ENCODE results near the gene FRMD7.
A peak's percentile ranks its signal among the peaks of the same experiment; 100 is the strongest.

FRMD7 gene

DNA sequence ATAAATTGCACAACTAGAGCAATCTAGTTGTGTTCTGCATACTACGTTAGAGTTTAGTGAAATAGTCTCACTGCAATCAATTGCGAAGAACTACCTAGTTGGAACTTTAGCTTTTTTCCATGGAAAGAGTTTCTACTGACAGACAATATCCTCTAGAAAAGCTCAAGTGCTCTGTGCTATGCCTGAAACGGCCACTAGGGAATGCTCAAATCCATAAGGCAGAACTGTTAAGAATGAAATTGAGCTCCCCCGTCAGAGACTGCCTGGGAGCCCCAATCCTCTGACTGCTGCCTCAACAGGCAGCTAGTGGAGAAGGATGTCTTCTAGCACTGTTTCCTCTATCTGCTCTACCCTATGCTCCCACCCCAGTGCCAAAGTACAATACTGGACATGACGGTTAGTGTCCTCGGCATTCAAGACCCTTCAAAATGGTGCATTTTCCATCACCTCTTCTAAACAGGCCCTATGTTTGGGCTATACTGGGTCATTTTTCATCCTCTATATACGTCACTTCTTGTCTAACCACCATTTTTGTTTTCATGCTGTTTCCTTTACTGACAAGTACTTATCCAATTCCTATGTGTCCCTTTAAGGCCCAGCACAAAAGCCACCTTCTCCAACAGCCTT lies 35.3 kb downstream of the FRMD7 start:
- Mint-ChIP-seq H3K9me3 (no peaks in the 10 kb centered on the region), H3K27ac (peak overlapping the region in 2 of 3 experiments; percentile 16 to 58), H3K4me1 (peaks cover 26% of the 10 kb centered on the region), H3K27me3 (ENCODE audit: low read depth) (peaks cover 5% of the 10 kb centered on the region), H3K4me3 (no peak overlapping the region), H3K36me3 (ENCODE audit: low read depth) (no peaks in the 10 kb centered on the region)
- TF ChIP-seq, protein P1, sequence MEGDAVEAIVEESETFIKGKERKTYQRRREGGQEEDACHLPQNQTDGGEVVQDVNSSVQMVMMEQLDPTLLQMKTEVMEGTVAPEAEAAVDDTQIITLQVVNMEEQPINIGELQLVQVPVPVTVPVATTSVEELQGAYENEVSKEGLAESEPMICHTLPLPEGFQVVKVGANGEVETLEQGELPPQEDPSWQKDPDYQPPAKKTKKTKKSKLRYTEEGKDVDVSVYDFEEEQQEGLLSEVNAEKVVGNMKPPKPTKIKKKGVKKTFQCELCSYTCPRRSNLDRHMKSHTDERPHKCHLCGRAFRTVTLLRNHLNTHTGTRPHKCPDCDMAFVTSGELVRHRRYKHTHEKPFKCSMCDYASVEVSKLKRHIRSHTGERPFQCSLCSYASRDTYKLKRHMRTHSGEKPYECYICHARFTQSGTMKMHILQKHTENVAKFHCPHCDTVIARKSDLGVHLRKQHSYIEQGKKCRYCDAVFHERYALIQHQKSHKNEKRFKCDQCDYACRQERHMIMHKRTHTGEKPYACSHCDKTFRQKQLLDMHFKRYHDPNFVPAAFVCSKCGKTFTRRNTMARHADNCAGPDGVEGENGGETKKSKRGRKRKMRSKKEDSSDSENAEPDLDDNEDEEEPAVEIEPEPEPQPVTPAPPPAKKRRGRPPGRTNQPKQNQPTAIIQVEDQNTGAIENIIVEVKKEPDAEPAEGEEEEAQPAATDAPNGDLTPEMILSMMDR (IDR thresholded peaks at IDR 0.05; ENCODE audit: unreplicated experiment in 3 of 3): peak; percentile 91 to 92 (median 91)

DNA sequence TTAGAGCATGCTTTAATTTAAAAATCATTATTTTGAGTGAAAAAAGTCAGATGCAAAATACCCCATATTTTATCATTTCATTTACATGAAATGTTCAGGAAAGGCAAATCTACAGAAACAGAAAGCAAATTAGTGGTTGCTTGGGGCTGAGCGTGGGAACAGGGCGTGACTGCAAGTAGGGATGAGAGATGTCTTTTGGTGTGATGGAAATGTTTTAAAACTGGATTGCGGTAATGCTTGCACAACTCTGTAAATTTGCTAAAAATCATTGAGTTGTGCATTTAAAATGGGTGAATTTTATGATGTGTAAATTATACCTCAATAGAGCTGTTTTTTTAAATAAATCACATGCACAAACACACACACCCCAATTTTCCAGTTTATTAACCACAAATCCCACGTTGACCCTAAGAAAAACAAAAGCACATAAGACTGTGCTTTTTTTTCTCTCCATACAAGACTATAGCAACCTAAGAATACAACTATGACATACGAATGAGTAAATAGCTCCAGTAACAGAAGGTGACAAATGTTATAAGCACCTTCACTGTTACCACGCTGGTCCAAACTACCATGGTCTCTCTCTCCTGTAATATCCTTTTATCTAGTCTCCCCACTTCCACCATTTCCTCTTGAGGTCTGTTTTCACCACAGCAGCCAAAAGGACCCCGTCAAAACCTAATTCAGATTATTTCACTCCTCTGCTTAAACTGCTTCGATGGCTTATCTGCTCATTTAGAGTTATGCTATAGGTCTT lies 37.2 kb downstream of the FRMD7 start:
- peaks cover 15% of the 10 kb centered on the region for H3K4me1 Mint-ChIP-seq
- TF ChIP-seq, protein P1 (IDR thresholded peaks at IDR 0.05; ENCODE audit: unreplicated experiment in 3 of 3): no peak
- H3K27ac Mint-ChIP-seq: no peak overlapping the region
- H3K36me3 Mint-ChIP-seq (ENCODE audit: low read depth): no peaks in the 10 kb centered on the region
- H3K27me3 Mint-ChIP-seq (ENCODE audit: low read depth): peaks cover 5% of the 10 kb centered on the region
- no peak overlapping the region for H3K4me3 Mint-ChIP-seq
- no peaks in the 10 kb centered on the region for H3K9me3 Mint-ChIP-seq

DNA sequence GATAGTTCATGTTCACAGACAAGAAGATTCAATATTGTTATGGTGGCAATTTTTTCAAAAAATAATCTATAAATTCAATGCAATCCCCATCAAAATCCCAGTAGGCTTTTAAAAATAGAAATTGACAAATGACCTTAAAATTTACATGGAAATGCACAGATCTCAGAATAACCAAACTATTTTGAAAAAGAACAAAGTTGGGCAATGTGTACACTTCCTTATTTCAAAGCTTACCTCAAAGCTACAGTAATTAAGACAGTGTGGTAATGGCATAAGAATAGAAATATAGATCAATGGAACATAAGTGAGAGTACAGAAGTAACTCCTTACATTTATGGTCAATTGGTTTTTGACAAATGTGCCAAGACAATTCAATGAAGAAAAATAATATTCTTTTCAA lies 39.0 kb downstream of the FRMD7 start:
- TF ChIP-seq, protein P1 (IDR thresholded peaks at IDR 0.05; ENCODE audit: unreplicated experiment in 3 of 3): no peak
- Mint-ChIP-seq H3K27ac (no peak overlapping the region), H3K27me3 (ENCODE audit: low read depth) (peaks cover 5% of the 10 kb centered on the region), H3K4me1 (peaks cover 14% of the 10 kb centered on the region), H3K9me3 (no peaks in the 10 kb centered on the region), H3K4me3 (no peak overlapping the region), H3K36me3 (ENCODE audit: low read depth) (no peaks in the 10 kb centered on the region)

DNA sequence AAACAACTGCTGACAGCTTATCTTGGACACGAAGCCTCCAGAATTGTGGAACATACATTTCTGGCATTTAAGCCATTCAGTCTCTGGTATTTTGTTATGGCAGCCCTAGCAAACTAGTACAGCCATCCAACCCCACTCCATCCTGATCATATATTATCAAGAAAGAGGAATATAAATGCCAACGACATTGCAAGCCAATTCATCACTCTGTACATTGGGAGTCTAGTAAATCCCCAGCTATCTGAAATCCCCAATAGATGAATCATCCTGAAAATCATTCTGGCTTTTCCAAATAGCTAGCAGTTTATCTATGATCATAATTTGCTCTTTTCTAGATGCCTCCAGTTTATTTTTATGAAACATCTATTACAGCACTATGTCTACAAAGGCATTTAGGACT lies 41.1 kb downstream of the FRMD7 start:
- Mint-ChIP-seq H3K27me3 (ENCODE audit: low read depth) (peaks cover 5% of the 10 kb centered on the region), H3K9me3 (no peaks in the 10 kb centered on the region), H3K4me3 (no peak overlapping the region), H3K4me1 (no peaks in the 10 kb centered on the region), H3K36me3 (ENCODE audit: low read depth) (no peaks in the 10 kb centered on the region), H3K27ac (no peak overlapping the region)
- TF ChIP-seq, protein P1 (IDR thresholded peaks at IDR 0.05; ENCODE audit: unreplicated experiment in 3 of 3): no peak

DNA sequence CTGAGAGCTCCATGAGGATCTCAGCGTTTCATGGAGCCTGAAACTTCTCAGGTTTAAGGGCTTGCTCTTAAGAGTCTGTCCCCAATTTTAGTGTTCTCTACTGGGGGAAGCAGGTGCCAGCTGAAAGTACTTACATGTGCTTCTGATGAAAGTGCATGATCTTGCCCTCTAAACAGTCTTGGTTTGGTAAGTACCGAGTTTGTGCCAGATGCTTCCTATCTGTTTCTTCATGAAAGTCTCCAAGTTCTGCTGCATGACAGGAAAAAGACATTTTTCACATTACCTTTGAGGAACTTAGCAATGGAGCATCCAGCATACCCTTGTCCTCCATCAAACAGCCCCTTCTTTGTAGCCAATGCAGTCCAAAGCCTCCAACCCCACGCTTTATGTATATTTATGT lies 42.0 kb downstream of the FRMD7 start:
- no peak overlapping the region for H3K4me3 Mint-ChIP-seq
- H3K9me3 Mint-ChIP-seq: no peaks in the 10 kb centered on the region
- peaks cover 5% of the 10 kb centered on the region for H3K27me3 Mint-ChIP-seq (ENCODE audit: low read depth)

More for the DNA sequence above, 42.0 kb downstream of the FRMD7 start:
- Mint-ChIP-seq H3K4me1 (no peaks in the 10 kb centered on the region), H3K27ac (no peak overlapping the region), H3K36me3 (ENCODE audit: low read depth) (no peaks in the 10 kb centered on the region)
- TF ChIP-seq, protein P1 (IDR thresholded peaks at IDR 0.05; ENCODE audit: unreplicated experiment in 3 of 3): no peak
